A549 (cell line): ENCODE measurements around the gene FAM219A. TPM values are rescaled to one million over a fixed set of nuclear protein-coding genes. Genes with fewer than 3 reads are reported as not detected.

Experiments
- ATAC-seq, 2 experiments: fragments of 200-7000 bp in 1 of 2; fragments of >200 bp in 1 of 2; cut with Nextera tagmentation in 1 of 2; cut with Tn5 transposase in 1 of 2; 3 replicates each; pipeline versions ENCODE4 v1.8.0 to v1.9.1; 2018 to 2020; ENCODE audit warnings: mild to moderate bottlenecking in 1 of 2, moderate library complexity in 1 of 2
- CTCF ChIA-PET: fragments of 300-600 bp; sonication (Branson Sonifier 250); formaldehyde crosslinking; extraction: SDS; loops from one replicate; lab custom pipeline; 2021; ENCODE audit warnings: antibody characterized with exemption, inconsistent platforms; lab: Yijun Ruan, JAX
- POLR2A ChIA-PET: fragments of 350-600 bp; formaldehyde crosslinking; extraction: SDS; loops from one replicate; lab custom pipeline; 2021; ENCODE audit warnings: antibody characterized with exemption, inconsistent platforms; lab: Yijun Ruan, JAX
- DNase-seq, 2 experiments: peaks; one replicate each; pipeline versions ENCODE4 v3.0.0 to v3.0.0-alpha.2; 2011 to 2016; ENCODE audit warnings: low read depth in 1 of 2, low spot score in 1 of 2
- FAIRE-seq: peaks from 2 replicates; lab custom pipeline; 2011; peaks lifted over from hg19 to GRCh38; lab: Jason Lieb, UNC
- H3K27ac ChIP-seq, 2 experiments: fragments of >200 bp; sonication (Bioruptor Twin); formaldehyde crosslinking; 3 replicates each; pipeline ENCODE4 v1.5.1; 2016 to 2017
- H3K4me1 ChIP-seq: fragments of >200 bp; sonication (Bioruptor Twin); formaldehyde crosslinking; 3 replicates; pipeline ENCODE4 v1.6.1; 2016
- H3K4me2 ChIP-seq: fragments of >200 bp; sonication (Bioruptor Twin); formaldehyde crosslinking; 3 replicates; pipeline ENCODE4 v1.6.1; 2016
- H3K4me3 ChIP-seq: fragments of >200 bp; sonication (Bioruptor Twin); formaldehyde crosslinking; 3 replicates; pipeline ENCODE4 v1.5.1; 2016
- H3K9me3 ChIP-seq: fragments of >200 bp; sonication (Bioruptor Twin); formaldehyde crosslinking; 3 replicates; pipeline ENCODE4 v1.6.1; 2016
- CBX2 ChIP-seq: fragments of 200-600 bp; sonication (generic); IDR thresholded peaks from 2 replicates; pipeline ENCODE4 v1.6.1; 2016; ENCODE audit warnings: low read depth, mild to moderate bottlenecking, borderline replicate concordance
- CEBPB ChIP-seq, 2 experiments: fragments of >200 bp in 1 of 2; sonication (Bioruptor Twin) in 1 of 2; formaldehyde crosslinking in 1 of 2; IDR thresholded peaks; 2 replicates each; pipeline ENCODE4 v1.6.1; 2012 to 2016
- CHD2 ChIP-seq: fragments of 150-350 bp; IDR thresholded peaks from 2 replicates; pipeline ENCODE4 v1.6.1; 2014; ENCODE audit warnings: low read length; ENCODE audit not compliant: partially characterized antibody
- EHF ChIP-seq: fragments of 250-450 bp; sonication (Bioruptor Pico); IDR thresholded peaks from 2 replicates; pipeline ENCODE4 v1.5.0; 2020; ENCODE audit warnings: mild to moderate bottlenecking
- EP300 ChIP-seq, 2 experiments: fragments of >200 bp; sonication (Bioruptor Twin); formaldehyde crosslinking; IDR thresholded peaks; 2 replicates in 1 of 2; 3 replicates in 1 of 2; pipeline ENCODE4 v1.6.1; 2016 to 2017
- FOSB ChIP-seq: fragments of 250-450 bp; sonication (Bioruptor Pico); IDR thresholded peaks from 2 replicates; pipeline ENCODE4 v1.5.0; 2020; ENCODE audit warnings: mild to moderate bottlenecking, moderate library complexity
- FOXS1 ChIP-seq: fragments of 250-450 bp; sonication (Bioruptor Pico); IDR thresholded peaks from 2 replicates; pipeline ENCODE4 v1.5.0; 2020; ENCODE audit warnings: mild to moderate bottlenecking, moderate library complexity
- JUNB ChIP-seq: fragments of >200 bp; sonication (Bioruptor Twin); formaldehyde crosslinking; IDR thresholded peaks from 2 replicates; pipeline ENCODE4 v1.6.1; 2016
- KDM1A ChIP-seq: fragments of 200-600 bp; sonication (generic); IDR thresholded peaks from 2 replicates; pipeline ENCODE4 v1.6.1; 2016; ENCODE audit warnings: low read depth, mild to moderate bottlenecking
- MAFK ChIP-seq: fragments of 450-650 bp; IDR thresholded peaks from 2 replicates; pipeline ENCODE4 v1.6.1; 2014; ENCODE audit not compliant: partially characterized antibody
- MAZ ChIP-seq: fragments of 150-350 bp; IDR thresholded peaks from 2 replicates; pipeline ENCODE4 v1.6.1; 2014; ENCODE audit warnings: antibody characterized with exemption, low read depth, low read length, borderline replicate concordance
- NFE2L2 ChIP-seq: fragments of 150-350 bp; conservative IDR thresholded peaks from 2 replicates; pipeline ENCODE4 v1.6.1; 2014; ENCODE audit warnings: low read length
- NR3C1 ChIP-seq: fragments of >200 bp; sonication (Bioruptor Twin); formaldehyde crosslinking; IDR thresholded peaks from 3 replicates; pipeline ENCODE4 v1.6.1; 2017
- POLR2AphosphoS2 ChIP-seq: conservative IDR thresholded peaks from 2 replicates; pipeline ENCODE4 v1.6.1; 2012; ENCODE audit warnings: low read length, improper control_type of control experiment, inconsistent platforms
- SMC3 ChIP-seq: fragments of >200 bp; sonication (Bioruptor Twin); formaldehyde crosslinking; IDR thresholded peaks from 3 replicates; pipeline ENCODE4 v1.6.1; 2018; ENCODE audit warnings: inconsistent platforms
- TFCP2L1 ChIP-seq: fragments of 250-450 bp; sonication (Bioruptor Pico); IDR thresholded peaks from 2 replicates; pipeline ENCODE4 v1.5.0; 2021; ENCODE audit warnings: mild to moderate bottlenecking
- ZFP36 ChIP-seq: fragments of 450-650 bp; IDR thresholded peaks from 2 replicates; pipeline ENCODE4 v1.6.1; 2014; ENCODE audit warnings: borderline replicate concordance; ENCODE audit not compliant: partially characterized antibody
- ZNF302 ChIP-seq: fragments of 250-450 bp; sonication (Bioruptor Pico); IDR thresholded peaks from 2 replicates; pipeline ENCODE4 v1.9.0; 2021; ENCODE audit warnings: inconsistent platforms, mild to moderate bottlenecking, moderate library complexity
- ZSCAN20 ChIP-seq: fragments of 250-450 bp; sonication (Bioruptor Pico); IDR thresholded peaks from 2 replicates; pipeline ENCODE4 v1.8.0; 2022; ENCODE audit warnings: mild to moderate bottlenecking, moderate library complexity
- WGBS: methylation state at CpG from one replicate; pipeline ENCODE4 v1.1.6; 2017; ENCODE audit errors: missing lambda C conversion rate; 5-methylcytosine and 5-hydroxymethylcytosine counted together
- polyA plus RNA-seq, 4 experiments: library from polyadenylated mRNA; depleted of rRNA in 3 of 4; stranded (reverse); fragments of >200 nt; fragmentation: RNase III in 1 of 4; extraction: RNeasy Plus Mini Kit Qiagen cat#74134 plus additional on column Dnase treatment in 1 of 4; gene quantifications; 2 replicates in 3 of 4; 3 replicates in 1 of 4; pipeline ENCODE4 v1.2.3, GENCODE V29; 2011 to 2017
- TF ChIP-seq, protein P1 (sequence below): fragments of 450-650 bp; IDR thresholded peaks from 2 replicates; pipeline ENCODE4 v1.6.1; 2014; ENCODE audit warnings: antibody characterized with exemption
- TF ChIP-seq, protein P2 (sequence below): fragments of 250-450 bp; sonication (Bioruptor Pico); IDR thresholded peaks from 2 replicates; pipeline ENCODE4 v1.5.0; 2020; ENCODE audit warnings: low read depth, mild to moderate bottlenecking, moderate library complexity
- TF ChIP-seq, protein P3 (sequence below): fragments of >200 bp; sonication (Bioruptor Twin); formaldehyde crosslinking; IDR thresholded peaks from 3 replicates; pipeline ENCODE4 v1.6.1; 2016
- TF ChIP-seq, protein P4 (sequence below): IDR thresholded peaks from 2 replicates; pipeline ENCODE4 v1.6.1; 2012; ENCODE audit warnings: low read depth, borderline replicate concordance
- TF ChIP-seq, protein P5 (sequence below): fragments of 150-350 bp; IDR thresholded peaks from 2 replicates; pipeline ENCODE4 v1.6.1; 2014; ENCODE audit warnings: low read depth, mild to moderate bottlenecking, low read length

The FAM219A gene
- polyA plus RNA-seq, 2 of the 4 experiments (the other 2 are of a cell fraction) = 8.1 to 15.3 TPM

DNA sequence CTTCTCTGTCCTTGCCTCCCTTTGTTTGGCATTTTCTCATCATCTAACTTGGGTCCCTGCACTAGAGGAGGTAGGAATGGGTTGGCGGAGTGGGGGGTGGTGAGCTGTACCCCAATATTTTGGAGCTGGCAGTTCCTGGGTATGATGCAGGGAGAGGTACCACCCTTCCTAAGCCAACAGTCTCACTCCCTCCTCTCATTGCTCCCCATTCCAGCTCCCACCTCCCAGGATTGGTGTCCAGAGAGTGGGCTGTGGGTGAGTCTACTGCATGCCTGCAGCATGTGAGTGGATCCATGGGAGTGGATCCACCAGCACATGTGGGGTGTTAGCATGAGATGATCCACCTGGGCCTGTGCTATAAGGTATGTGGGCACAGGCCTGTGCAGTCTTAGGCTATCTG lies 59.5 kb downstream of the FAM219A start (continued):
- TF ChIP-seq, protein P1, sequence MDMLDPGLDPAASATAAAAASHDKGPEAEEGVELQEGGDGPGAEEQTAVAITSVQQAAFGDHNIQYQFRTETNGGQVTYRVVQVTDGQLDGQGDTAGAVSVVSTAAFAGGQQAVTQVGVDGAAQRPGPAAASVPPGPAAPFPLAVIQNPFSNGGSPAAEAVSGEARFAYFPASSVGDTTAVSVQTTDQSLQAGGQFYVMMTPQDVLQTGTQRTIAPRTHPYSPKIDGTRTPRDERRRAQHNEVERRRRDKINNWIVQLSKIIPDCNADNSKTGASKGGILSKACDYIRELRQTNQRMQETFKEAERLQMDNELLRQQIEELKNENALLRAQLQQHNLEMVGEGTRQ = no peak
- no peak for TF ChIP-seq POLR2AphosphoS2
- no peak for TF ChIP-seq ZNF302
- TF ChIP-seq ZSCAN20 (CRISPR knock-in tag) = no peak
- no peak for TF ChIP-seq EP300 (IDR thresholded peaks at IDR 0.05)
- TF ChIP-seq TFCP2L1 (CRISPR knock-in tag) = no peak
- TF ChIP-seq SMC3 = no peak
- no peak for TF ChIP-seq EHF (CRISPR knock-in tag)
- TF ChIP-seq, all 56 proteins: peak for 0

DNA sequence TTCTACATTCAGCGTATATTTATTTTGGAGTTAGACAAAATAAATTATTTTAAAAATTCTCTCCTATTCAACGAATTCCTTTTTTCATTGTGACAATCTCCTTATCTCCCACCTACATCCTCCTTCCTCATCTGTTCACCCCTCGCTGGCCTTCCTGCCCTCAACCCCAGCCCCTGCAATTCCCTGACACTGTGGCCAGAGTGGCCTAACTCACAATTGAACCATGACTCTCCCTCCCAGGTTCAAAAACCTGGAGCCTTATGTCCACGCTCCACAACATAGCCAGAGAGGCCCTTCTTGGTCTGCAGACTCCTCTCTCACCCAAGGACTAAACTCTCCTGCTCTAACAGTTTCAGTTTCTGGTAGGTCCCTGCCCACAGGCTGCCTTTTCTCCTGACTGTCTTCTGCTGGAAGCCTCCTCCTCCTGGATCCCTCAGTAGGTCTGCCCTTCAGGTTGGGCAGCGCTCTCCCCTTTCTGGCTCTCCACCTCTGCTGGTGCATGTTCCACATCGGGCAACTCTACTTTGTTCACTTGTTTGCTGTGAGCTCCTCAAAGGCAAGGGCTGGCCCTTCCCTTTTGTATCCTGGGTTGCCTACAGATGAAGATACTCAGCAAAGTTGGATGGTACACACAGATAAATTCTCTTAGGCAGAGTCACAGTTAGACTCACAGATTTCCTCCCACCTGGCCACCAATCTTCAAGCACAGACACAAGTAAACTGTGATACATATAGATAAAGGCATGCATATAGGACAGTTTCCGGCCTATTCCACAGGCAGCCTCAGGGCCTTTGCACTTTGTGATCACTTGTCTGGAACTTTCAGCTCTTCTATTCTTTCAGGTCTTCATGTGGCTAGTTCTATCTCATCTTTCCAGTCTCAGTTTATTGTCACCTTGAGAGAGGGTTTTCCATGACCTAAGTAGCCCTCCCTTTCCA lies 61.8 kb downstream of the FAM219A start:
- no peaks in the 10 kb centered on the region for H3K9me3 ChIP-seq
- no peak overlapping the region for H3K4me2 ChIP-seq
- no peaks in the 10 kb centered on the region for H3K4me1 ChIP-seq
- no peak for TF ChIP-seq NR3C1
- TF ChIP-seq FOXS1 (CRISPR knock-in tag) = no peak
- no peak for ATAC-seq
- DNase-seq = no peak
- FAIRE-seq = no peak
- no peak overlapping the region for H3K27ac ChIP-seq
- ChIA-PET CTCF (interaction anchor here (0.9 to 3.8 kb wide), 5 partner anchors 7 to 207 kb away, joined by 3 to 14 read pairs (median 4); no protein-coding TSS in a partner anchor), POLR2A (no interaction called here)
- WGBS = 82% methylated on average over 7 of the region's 7 CpGs
- H3K4me3 ChIP-seq = no peak overlapping the region

DNA sequence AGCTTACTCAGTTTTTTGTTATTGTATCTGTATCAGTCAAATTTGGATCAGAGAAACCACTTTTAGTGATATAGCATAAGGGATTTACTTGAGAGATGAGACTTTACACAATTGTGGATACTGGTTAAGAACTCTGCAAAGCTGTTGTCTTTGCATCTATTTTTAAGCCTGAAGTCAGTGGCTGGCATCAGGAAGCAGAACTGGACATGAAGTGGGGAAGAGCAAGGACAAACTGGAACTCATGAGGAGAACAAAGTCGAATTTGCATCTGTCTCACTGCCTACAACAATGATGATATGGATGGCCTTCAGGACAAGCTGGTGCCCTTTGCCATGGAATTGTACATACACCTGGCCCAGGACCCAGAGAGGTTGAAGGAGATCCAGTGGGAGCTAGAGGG lies 65.9 kb downstream of the FAM219A start:
- ATAC-seq = no peak; a peak in 1 of 6 replicates
- no peak for DNase-seq
- Histone ChIP-seq H3K4me1 (no peaks in the 10 kb centered on the region), H3K4me3 (no peak overlapping the region), H3K4me2 (no peak overlapping the region), H3K9me3 (no peaks in the 10 kb centered on the region), H3K27ac (no peak overlapping the region)
- CTCF ChIA-PET = interaction anchor here (0.9 to 2.1 kb wide), 7 partner anchors 8 to 199 kb away, joined by 3 to 11 read pairs (median 4); partner anchors contain the start of gene MYORG
- POLR2A ChIA-PET = no interaction called here
- 0% methylated on average over 1 of the region's 1 CpG for WGBS
- no peak for FAIRE-seq
- TF ChIP-seq, protein P2, sequence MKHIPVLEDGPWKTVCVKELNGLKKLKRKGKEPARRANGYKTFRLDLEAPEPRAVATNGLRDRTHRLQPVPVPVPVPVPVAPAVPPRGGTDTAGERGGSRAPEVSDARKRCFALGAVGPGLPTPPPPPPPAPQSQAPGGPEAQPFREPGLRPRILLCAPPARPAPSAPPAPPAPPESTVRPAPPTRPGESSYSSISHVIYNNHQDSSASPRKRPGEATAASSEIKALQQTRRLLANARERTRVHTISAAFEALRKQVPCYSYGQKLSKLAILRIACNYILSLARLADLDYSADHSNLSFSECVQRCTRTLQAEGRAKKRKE (CRISPR knock-in tag) = no peak

DNA sequence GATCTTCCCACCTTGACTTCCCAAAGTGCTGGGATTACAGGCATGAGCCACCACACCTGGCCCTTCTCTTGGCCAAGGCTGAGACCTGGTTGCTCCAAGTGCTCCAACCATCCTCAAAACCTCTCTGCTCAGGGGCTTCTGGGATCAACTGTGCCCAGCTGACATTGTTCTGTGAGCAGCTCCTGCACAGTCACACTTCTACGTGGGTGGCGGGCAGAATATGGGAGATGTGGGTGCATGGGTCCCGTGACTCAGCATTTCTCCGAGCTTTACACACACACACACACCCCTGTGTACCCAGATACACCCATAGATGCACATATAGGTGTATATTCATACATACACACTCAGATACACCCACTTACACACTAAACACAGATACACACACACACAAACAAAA lies 71.1 kb downstream of the FAM219A start:
- H3K27ac ChIP-seq = no peak overlapping the region; a peak in 1 of 6 replicates
- CTCF ChIA-PET = interaction anchor here (0.7 to 5.7 kb wide), 5 partner anchors 9 to 113 kb away, joined by 3 to 37 read pairs (median 10); no protein-coding TSS in a partner anchor
- TF ChIP-seq CEBPB (IDR thresholded peaks at IDR 0.05) (no peak), KDM1A (no peak), ZFP36 (no peak), NFE2L2 (peak; percentile 77), CBX2 (no peak), POLR2AphosphoS2 (no peak), FOSB (CRISPR knock-in tag) (no peak), CHD2 (no peak), MAZ (no peak), NR3C1 (no peak), JUNB (no peak), MAFK (peak; percentile 60)
- TF ChIP-seq, protein P3, sequence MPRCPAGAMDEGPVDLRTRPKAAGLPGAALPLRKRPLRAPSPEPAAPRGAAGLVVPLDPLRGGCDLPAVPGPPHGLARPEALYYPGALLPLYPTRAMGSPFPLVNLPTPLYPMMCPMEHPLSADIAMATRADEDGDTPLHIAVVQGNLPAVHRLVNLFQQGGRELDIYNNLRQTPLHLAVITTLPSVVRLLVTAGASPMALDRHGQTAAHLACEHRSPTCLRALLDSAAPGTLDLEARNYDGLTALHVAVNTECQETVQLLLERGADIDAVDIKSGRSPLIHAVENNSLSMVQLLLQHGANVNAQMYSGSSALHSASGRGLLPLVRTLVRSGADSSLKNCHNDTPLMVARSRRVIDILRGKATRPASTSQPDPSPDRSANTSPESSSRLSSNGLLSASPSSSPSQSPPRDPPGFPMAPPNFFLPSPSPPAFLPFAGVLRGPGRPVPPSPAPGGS = no peak
- TF ChIP-seq, protein P4, sequence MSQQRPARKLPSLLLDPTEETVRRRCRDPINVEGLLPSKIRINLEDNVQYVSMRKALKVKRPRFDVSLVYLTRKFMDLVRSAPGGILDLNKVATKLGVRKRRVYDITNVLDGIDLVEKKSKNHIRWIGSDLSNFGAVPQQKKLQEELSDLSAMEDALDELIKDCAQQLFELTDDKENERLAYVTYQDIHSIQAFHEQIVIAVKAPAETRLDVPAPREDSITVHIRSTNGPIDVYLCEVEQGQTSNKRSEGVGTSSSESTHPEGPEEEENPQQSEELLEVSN = no peak
- TF ChIP-seq, protein P5, sequence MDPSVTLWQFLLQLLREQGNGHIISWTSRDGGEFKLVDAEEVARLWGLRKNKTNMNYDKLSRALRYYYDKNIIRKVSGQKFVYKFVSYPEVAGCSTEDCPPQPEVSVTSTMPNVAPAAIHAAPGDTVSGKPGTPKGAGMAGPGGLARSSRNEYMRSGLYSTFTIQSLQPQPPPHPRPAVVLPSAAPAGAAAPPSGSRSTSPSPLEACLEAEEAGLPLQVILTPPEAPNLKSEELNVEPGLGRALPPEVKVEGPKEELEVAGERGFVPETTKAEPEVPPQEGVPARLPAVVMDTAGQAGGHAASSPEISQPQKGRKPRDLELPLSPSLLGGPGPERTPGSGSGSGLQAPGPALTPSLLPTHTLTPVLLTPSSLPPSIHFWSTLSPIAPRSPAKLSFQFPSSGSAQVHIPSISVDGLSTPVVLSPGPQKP = no peak
- DNase-seq (no peak), FAIRE-seq (no peak), ATAC-seq (no peak)
- WGBS = 74% methylated on average over 4 of the region's 4 CpGs
- no peaks in the 10 kb centered on the region for H3K9me3 ChIP-seq
- no peak overlapping the region for H3K4me3 ChIP-seq
- H3K4me2 ChIP-seq = no peak overlapping the region
- H3K4me1 ChIP-seq = no peaks in the 10 kb centered on the region; the same call in 2 of the 3 replicates
- POLR2A ChIA-PET = no interaction called here
